ENCODE results near the gene TMEM106C. TPM values are rescaled to one million over a fixed set of nuclear protein-coding genes. Genes with fewer than 3 reads are reported as not detected.

The TMEM106C gene
- total and polyA plus RNA-seq, 2 donors from 2014 or later = 51.7 to 126 TPM

DNA sequence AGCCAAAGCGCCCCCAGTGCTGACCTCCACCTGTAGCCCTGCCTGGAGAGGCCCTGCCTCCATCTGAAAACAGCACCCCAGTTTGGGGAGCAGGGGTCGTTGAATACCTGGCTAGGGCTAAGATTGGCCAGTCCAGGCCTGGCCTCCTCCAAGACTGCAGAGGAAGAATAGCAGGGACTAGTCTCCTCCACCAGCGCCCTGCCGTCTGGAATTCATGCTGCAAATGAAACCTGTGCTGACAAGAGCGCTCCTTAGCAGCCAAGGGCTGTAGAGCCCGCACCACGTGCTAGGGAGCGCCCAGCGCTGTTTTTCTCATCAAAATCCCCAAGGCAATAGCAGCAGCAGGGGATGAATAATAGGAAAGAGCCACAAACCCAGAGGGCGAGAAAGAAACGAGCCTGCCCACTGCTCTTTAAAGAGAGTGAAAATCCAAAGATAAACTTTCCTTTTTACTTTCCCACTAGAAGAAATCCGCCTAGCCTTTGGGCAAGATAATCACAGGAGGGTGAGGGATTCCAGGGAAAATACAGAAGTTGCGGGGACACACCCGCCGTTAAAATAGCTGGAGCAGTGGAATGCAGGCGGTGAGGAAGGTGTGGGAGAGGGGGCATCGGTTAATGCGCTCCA is 37.6 kb downstream of the TMEM106C start:
- no peak overlapping the region for H3K9ac ChIP-seq (ENCODE audit: low read length in 3 of 3)
- FAIRE-seq = no peak
- H3K9me3 ChIP-seq (ENCODE audit: control insufficient read depth in 2 of 3, insufficient read depth in 1 of 3, low read length in 3 of 3) = no peaks in the 10 kb centered on the region
- no peaks in the 10 kb centered on the region for H3K36me3 ChIP-seq (ENCODE audit: control insufficient read depth in 2 of 3, insufficient read depth in 3 of 3, low read length in 3 of 3)
- DNase-seq = peak; percentile 53 to 74 (median 71)
- TF ChIP-seq, protein P1, sequence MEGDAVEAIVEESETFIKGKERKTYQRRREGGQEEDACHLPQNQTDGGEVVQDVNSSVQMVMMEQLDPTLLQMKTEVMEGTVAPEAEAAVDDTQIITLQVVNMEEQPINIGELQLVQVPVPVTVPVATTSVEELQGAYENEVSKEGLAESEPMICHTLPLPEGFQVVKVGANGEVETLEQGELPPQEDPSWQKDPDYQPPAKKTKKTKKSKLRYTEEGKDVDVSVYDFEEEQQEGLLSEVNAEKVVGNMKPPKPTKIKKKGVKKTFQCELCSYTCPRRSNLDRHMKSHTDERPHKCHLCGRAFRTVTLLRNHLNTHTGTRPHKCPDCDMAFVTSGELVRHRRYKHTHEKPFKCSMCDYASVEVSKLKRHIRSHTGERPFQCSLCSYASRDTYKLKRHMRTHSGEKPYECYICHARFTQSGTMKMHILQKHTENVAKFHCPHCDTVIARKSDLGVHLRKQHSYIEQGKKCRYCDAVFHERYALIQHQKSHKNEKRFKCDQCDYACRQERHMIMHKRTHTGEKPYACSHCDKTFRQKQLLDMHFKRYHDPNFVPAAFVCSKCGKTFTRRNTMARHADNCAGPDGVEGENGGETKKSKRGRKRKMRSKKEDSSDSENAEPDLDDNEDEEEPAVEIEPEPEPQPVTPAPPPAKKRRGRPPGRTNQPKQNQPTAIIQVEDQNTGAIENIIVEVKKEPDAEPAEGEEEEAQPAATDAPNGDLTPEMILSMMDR (IDR thresholded peaks at IDR 0.05; ENCODE audit: borderline replicate concordance, extremely low read depth, insufficient read depth) = no peak
- peaks cover 0 to 32% (median 16%) of the 10 kb centered on the region in 3 donors for H3K4me1 ChIP-seq (ENCODE audit: control insufficient read depth in 2 of 3, insufficient read depth in 2 of 3, low read depth in 1 of 3, low read length in 3 of 3)
- intact Hi-C loops (cut with DNase I) = no loop called here
- H3K27ac ChIP-seq (ENCODE audit: low read depth in 2 of 2, low read length in 2 of 2) = no peak overlapping the region
- peaks cover 11% of the 10 kb centered on the region for H3K27me3 ChIP-seq (ENCODE audit: control insufficient read depth, insufficient read depth, low read length)
- H3K4me3 ChIP-seq (ENCODE audit: low read length in 3 of 3) = peak overlapping the region; percentile 42 to 55 (median 51)

GRCh38 chr12:48001505-48002413 is 38.4 kb downstream of the TMEM106C start:
- H3K36me3 ChIP-seq (ENCODE audit: control insufficient read depth in 2 of 3, insufficient read depth in 3 of 3, low read length in 3 of 3) = no peaks in the 10 kb centered on the region
- no peak overlapping the region for H3K27ac ChIP-seq (ENCODE audit: low read depth in 2 of 2, low read length in 2 of 2)
- DNase-seq = peak; percentile 81 to 92 (median 90)
- FAIRE-seq = no peak
- H3K27me3 ChIP-seq (ENCODE audit: control insufficient read depth, insufficient read depth, low read length) = peaks cover 11% of the 10 kb centered on the region
- no peaks in the 10 kb centered on the region for H3K9me3 ChIP-seq (ENCODE audit: control insufficient read depth in 2 of 3, insufficient read depth in 1 of 3, low read length in 3 of 3)
- H3K9ac ChIP-seq (ENCODE audit: low read length in 3 of 3) = no peak overlapping the region
- H3K4me1 ChIP-seq (ENCODE audit: control insufficient read depth in 2 of 3, insufficient read depth in 2 of 3, low read depth in 1 of 3, low read length in 3 of 3) = peaks cover 0 to 32% (median 16%) of the 10 kb centered on the region in 3 donors
- TF ChIP-seq, protein P1 (IDR thresholded peaks at IDR 0.05; ENCODE audit: borderline replicate concordance, extremely low read depth, insufficient read depth) = no peak
- H3K4me3 ChIP-seq (ENCODE audit: low read length in 3 of 3) = peak overlapping the region; percentile 46 to 55 (median 51)
- intact Hi-C loops (cut with DNase I) = no loop called here

DNA sequence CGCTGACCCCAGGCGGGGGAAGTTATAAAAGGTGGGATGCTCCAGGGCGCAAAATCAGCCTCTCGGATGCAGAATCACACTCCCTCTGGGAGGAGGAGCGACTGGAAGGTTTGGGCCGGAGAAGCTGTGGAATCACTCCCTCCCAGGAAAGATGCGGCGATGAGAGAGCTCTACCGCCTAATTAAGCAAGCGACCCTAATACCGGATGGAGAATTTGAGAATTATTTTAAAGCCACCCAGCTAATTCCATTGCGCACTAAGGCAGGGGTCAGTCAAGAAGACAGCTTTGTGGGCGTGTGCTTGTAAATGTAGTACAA is 39.0 kb downstream of the TMEM106C start:
- no peaks in the 10 kb centered on the region for H3K36me3 ChIP-seq (ENCODE audit: control insufficient read depth in 2 of 3, insufficient read depth in 3 of 3, low read length in 3 of 3)
- H3K27ac ChIP-seq (ENCODE audit: low read depth in 2 of 2, low read length in 2 of 2) = no peak overlapping the region
- H3K9ac ChIP-seq (ENCODE audit: low read length in 3 of 3) = no peak overlapping the region
- peaks cover 0 to 32% (median 16%) of the 10 kb centered on the region in 3 donors for H3K4me1 ChIP-seq (ENCODE audit: control insufficient read depth in 2 of 3, insufficient read depth in 2 of 3, low read depth in 1 of 3, low read length in 3 of 3)
- H3K4me3 ChIP-seq (ENCODE audit: low read length in 3 of 3) = peak overlapping the region; percentile 38 to 55 (median 42)
- no peaks in the 10 kb centered on the region for H3K9me3 ChIP-seq (ENCODE audit: control insufficient read depth in 2 of 3, insufficient read depth in 1 of 3, low read length in 3 of 3)
- FAIRE-seq (no peak), DNase-seq (peak in 3 of 5 donors; percentile 40 to 70 (median 53))
- intact Hi-C loops (cut with DNase I) = no loop called here
- peaks cover 11% of the 10 kb centered on the region for H3K27me3 ChIP-seq (ENCODE audit: control insufficient read depth, insufficient read depth, low read length)
- TF ChIP-seq, protein P1 (IDR thresholded peaks at IDR 0.05; ENCODE audit: borderline replicate concordance, extremely low read depth, insufficient read depth) = no peak
